Measurements from ENCODE around the gene CCDC91. TPM values are rescaled to one million over a fixed set of nuclear protein-coding genes. Genes with fewer than 3 reads are reported as not detected.

CCDC91 gene
- total RNA-seq, 2 donors from 2014 or later: 21.4 to 27.4 TPM

DNA sequence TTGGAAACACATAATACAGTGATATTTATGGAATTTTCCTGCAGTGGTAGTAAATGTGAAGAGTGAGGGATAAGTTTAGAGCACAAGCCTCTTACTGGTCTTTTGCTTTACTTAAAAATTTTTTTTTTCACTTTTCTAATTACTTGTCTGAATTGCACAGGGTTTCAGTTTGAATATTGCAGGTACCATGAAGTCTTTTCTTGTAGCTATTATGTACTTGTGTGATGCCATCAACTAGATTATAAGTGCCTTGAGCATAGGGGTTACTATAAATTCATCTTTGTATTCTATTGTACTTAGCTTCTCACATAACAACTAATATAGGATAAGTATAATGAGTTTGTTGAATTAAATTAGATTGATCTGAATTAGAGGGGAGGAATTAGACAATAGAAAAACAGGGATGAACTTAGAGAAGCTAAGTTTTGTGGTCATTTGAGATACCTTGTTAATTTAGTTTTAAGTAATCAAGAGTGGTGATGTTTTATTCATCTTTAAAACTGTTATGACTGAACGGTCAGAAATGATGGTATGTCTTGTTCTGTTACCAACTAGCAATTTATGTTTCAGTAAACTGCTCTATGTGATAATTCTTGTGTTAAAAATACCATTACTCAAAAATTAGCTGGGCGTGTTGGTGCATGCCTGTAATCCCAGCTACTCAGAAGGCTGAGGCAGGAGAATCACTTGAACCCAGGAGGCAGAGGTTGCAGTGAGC, 42.1 kb downstream of the CCDC91 start:
- H3K4me3 Mint-ChIP-seq: no peak overlapping the region
- no peaks in the 10 kb centered on the region for H3K9me3 Mint-ChIP-seq
- peaks cover 2% of the 10 kb centered on the region for H3K36me3 Mint-ChIP-seq (ENCODE audit: low read depth)
- H3K27me3 Mint-ChIP-seq: no peaks in the 10 kb centered on the region
- peaks cover 10% of the 10 kb centered on the region for H3K4me1 Mint-ChIP-seq
- ATAC-seq (replicated peaks): peak; percentile 77
- H3K27ac Mint-ChIP-seq: no peak overlapping the region

DNA sequence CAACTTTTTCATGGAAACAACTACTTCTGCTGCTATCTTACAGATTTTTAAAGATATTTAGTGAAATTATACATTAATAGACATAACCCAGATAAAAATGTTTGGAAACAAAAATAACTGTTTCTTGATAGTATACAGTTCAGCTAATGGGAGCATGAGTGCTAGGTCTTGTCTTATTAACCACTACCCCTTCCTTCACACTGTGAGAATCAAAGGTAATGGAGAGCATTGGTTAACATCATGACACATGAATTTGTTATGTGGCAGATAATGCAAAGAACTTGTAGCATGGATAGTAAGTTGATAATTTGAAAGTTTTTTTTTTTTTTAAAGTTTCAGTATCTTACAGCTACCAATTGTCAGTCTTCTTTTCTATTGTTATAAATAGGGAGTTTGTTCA, 44.2 kb downstream of the CCDC91 start:
- Mint-ChIP-seq H3K27me3 (no peaks in the 10 kb centered on the region), H3K4me1 (peaks cover 10% of the 10 kb centered on the region), H3K27ac (no peak overlapping the region), H3K36me3 (ENCODE audit: low read depth) (no peaks in the 10 kb centered on the region), H3K9me3 (no peaks in the 10 kb centered on the region), H3K4me3 (no peak overlapping the region)
- no peak for ATAC-seq (replicated peaks)

DNA sequence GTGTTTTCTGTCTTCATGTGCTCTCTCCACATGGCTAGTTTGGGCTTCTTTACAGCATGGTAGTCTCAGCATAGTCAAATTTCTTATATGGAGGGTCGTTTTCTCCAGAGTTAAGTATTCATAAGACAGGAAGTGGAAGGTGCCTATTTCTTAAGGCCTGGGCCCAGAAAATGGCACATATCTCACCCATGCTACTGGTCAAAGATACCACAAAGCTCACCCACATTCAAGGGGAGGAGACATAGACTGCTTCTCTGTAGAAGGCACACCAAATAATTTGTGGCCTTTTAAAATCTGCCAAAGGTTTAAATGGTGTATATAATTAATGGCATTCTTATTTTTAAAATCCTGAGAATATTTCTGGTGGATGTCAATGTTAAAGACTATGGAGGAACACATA, 44.8 kb downstream of the CCDC91 start:
- Mint-ChIP-seq H3K4me3 (no peak overlapping the region), H3K27me3 (no peaks in the 10 kb centered on the region), H3K9me3 (no peaks in the 10 kb centered on the region), H3K4me1 (peaks cover 10% of the 10 kb centered on the region), H3K36me3 (ENCODE audit: low read depth) (no peaks in the 10 kb centered on the region), H3K27ac (no peak overlapping the region)
- ATAC-seq (replicated peaks): peak; percentile 23

DNA sequence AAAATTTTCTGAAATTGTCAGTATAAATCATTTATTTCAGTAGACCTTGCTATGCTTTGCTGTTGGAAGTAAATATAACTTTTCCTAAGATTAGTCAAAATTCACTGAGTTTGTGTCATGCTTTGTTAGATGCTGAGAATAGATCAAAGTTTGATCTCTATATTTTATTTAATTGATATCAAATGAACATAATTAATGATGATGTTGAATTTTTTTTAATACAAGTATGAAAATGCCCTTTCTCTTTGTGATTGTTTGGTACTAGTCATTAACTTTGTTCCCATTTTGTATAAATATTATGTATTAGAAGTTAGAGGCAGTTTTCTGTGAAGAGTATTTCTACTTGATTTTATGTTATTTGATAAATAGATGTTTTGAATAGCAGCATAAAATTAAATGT, 45.7 kb downstream of the CCDC91 start:
- no peak for ATAC-seq (replicated peaks)
- no peaks in the 10 kb centered on the region for H3K27me3 Mint-ChIP-seq
- H3K9me3 Mint-ChIP-seq: no peaks in the 10 kb centered on the region
- H3K36me3 Mint-ChIP-seq (ENCODE audit: low read depth): no peaks in the 10 kb centered on the region
- peaks cover 10% of the 10 kb centered on the region for H3K4me1 Mint-ChIP-seq
- H3K27ac Mint-ChIP-seq: no peak overlapping the region
- no peak overlapping the region for H3K4me3 Mint-ChIP-seq

DNA sequence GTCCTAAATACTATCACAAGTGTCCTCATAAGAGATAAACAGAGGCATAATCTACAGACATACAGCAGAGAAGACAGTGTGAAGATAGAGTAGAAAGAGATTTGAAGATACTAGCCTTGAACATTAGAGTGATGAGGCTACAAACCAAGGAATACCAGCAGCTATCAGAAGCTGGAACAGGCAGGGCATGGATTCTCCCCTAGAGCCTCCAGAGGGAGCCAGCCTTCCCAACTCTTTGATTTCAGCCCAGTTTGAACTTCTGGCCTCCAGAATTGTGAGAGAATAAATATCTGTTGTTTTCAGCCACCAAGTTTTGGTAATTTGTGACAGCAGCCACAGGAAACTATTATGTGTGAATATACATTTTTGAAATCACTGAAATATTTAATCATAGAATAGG, 47.2 kb downstream of the CCDC91 start:
- no peak for ATAC-seq (replicated peaks)
- no peaks in the 10 kb centered on the region for H3K9me3 Mint-ChIP-seq
- H3K27ac Mint-ChIP-seq: no peak overlapping the region
- no peaks in the 10 kb centered on the region for H3K27me3 Mint-ChIP-seq
- H3K4me3 Mint-ChIP-seq: no peak overlapping the region
- H3K36me3 Mint-ChIP-seq (ENCODE audit: low read depth): no peaks in the 10 kb centered on the region
- H3K4me1 Mint-ChIP-seq: peaks cover 16% of the 10 kb centered on the region

DNA sequence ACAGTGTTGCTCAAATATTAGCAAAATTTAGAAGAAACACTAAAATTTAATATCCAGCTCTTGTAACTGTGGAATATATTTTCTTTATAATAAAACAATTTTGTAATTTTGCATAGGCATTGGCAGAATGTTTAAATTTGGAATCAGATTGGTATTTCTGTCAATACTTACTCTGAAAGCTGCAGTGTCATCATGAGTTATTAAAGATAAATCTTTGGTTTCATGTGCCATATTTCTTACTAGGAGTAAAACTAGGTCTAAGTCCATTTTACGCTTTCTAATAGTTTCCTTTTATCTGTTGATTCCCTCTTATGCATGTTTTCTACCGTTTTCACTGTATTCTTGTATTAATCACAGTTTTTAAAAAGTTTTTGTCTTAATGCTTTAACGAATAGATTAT, 49.7 kb downstream of the CCDC91 start:
- no peaks in the 10 kb centered on the region for H3K9me3 Mint-ChIP-seq
- no peak for ATAC-seq (replicated peaks)
- H3K36me3 Mint-ChIP-seq (ENCODE audit: low read depth): no peaks in the 10 kb centered on the region
- H3K4me1 Mint-ChIP-seq: peaks cover 12% of the 10 kb centered on the region
- H3K4me3 Mint-ChIP-seq: no peak overlapping the region
- no peaks in the 10 kb centered on the region for H3K27me3 Mint-ChIP-seq
- H3K27ac Mint-ChIP-seq: no peak overlapping the region

DNA sequence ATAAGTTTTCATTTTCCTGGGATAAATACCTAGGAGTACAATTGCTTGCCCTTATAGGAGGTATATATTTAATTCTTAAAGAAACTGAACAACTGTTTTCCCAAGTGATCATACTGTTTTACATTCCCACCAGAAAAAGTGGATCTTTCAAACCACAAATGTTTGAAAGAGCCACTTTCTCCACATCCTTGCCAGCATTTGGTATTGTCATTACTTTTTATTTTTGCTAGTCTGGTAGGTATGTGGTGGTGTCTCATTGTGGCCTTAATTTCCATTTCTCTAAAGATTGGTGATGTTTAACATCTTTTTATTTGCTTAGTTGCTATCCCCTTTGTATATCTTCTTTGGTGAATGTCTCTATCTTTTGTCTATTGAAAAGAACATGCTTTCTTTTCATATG, 50.6 kb downstream of the CCDC91 start:
- no peaks in the 10 kb centered on the region for H3K9me3 Mint-ChIP-seq
- H3K27ac Mint-ChIP-seq: no peak overlapping the region
- no peak overlapping the region for H3K4me3 Mint-ChIP-seq
- H3K4me1 Mint-ChIP-seq: peaks cover 11% of the 10 kb centered on the region
- no peaks in the 10 kb centered on the region for H3K27me3 Mint-ChIP-seq
- ATAC-seq (replicated peaks): no peak
- H3K36me3 Mint-ChIP-seq (ENCODE audit: low read depth): no peaks in the 10 kb centered on the region

DNA sequence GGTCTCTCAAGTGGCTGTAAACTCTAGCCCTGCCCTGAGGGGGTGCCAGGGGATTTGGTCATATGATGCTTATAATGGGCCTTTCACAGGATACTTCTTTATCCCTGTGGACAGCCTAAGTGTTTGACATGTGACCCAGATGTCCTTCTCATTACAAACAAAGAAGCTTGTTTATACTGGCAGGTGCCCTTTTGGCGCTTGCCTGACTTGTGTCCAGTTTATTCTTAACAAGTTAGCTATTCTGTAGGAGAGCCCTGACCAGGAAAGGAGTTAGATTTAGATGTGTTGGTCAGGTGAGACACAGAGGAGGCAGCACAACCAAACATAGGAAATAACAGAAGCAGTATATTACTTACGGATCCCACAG, 51.9 kb downstream of the CCDC91 start:
- peaks cover 5% of the 10 kb centered on the region for H3K9me3 Mint-ChIP-seq
- peaks cover 16% of the 10 kb centered on the region for H3K4me1 Mint-ChIP-seq
- H3K4me3 Mint-ChIP-seq: no peak overlapping the region
- no peaks in the 10 kb centered on the region for H3K27me3 Mint-ChIP-seq
- no peak for ATAC-seq (replicated peaks)
- H3K27ac Mint-ChIP-seq: no peak overlapping the region
- H3K36me3 Mint-ChIP-seq (ENCODE audit: low read depth): no peaks in the 10 kb centered on the region

DNA sequence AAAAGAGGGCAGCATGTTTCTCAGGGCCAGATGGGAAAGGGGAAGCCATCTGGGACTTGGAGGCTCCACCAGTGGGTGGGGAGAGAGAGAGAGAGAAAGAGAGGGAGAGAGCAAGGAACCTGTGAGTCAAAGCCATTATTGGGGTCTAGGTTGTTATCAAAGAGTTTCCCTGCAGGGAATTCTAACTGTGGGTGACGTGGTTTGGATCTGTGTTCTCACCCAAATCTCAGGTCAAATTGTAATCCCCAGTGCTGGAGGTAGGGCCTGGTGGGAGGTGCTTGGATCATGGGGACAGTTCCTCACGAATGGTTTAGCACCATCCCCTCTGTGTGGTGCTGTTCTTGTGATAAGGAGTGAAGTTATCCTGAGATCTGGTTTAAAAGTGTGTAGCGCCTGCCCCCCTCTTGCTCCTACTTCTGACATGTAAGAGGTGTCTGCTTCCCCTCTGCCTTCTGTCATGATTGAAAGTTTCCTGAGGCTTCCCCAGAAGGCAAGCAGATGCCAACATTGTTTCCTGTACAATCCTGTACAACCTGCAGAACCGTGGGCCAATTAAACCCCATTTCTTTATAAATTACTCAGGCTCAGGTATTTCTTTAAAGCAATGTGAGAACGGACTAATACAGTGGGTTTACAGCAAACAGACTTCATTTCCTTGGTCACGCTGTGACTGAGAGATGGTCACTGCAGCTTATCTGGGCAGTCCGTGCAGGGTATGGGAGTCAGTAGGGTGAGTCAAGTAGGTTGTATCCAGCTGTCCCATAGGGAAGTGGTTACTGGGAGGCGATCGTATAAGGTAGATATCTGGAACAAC, 52.4 kb downstream of the CCDC91 start:
- H3K4me1 Mint-ChIP-seq: peaks cover 21% of the 10 kb centered on the region
- H3K27ac Mint-ChIP-seq: no peak overlapping the region
- no peak overlapping the region for H3K4me3 Mint-ChIP-seq
- peak; percentile 19 for ATAC-seq (replicated peaks)
- peaks cover 5% of the 10 kb centered on the region for H3K9me3 Mint-ChIP-seq
- no peaks in the 10 kb centered on the region for H3K36me3 Mint-ChIP-seq (ENCODE audit: low read depth)
- H3K27me3 Mint-ChIP-seq: no peaks in the 10 kb centered on the region

DNA sequence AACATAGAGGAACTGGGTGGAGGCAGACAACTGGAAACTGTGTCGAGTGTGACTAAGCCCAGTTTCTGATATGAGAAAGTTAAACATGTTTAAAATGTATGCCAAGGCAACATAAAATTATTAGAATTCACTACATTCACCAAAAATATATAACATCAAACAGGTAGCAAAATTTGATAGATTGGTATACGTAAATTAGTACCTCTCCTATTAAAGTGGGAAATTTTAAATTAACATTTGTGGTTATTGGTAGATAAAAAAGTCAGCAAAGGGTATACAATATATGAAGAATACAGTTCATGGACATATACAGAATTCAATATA, 53.0 kb downstream of the CCDC91 start:
- Mint-ChIP-seq H3K4me1 (peaks cover 27% of the 10 kb centered on the region), H3K27ac (no peak overlapping the region), H3K4me3 (no peak overlapping the region), H3K36me3 (ENCODE audit: low read depth) (no peaks in the 10 kb centered on the region), H3K27me3 (no peaks in the 10 kb centered on the region), H3K9me3 (peaks cover 5% of the 10 kb centered on the region)
- ATAC-seq (replicated peaks): no peak

DNA sequence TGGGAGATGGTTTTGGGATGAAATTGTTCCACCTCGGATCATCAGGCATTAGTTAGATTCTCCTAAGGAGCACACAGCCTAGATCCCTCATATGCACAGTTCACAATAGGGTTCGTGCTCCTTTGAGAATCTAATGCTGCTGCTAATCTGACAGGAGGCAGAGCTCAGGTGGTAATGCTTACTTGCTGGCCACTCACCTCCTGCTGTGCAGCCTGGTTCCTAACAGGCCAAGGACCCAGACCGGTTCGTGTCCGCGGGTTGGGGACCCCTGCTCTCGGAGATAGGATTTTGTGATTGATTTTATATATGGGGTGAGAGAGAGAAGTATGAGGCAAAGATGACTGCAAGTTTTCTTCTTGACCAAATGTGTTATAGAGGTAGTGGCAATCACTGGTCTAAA, 57.5 kb downstream of the CCDC91 start:
- H3K27me3 Mint-ChIP-seq: no peaks in the 10 kb centered on the region
- H3K9me3 Mint-ChIP-seq: peaks cover 5% of the 10 kb centered on the region
- no peak for ATAC-seq (replicated peaks)
- H3K4me3 Mint-ChIP-seq: peak overlapping the region; percentile 51
- no peaks in the 10 kb centered on the region for H3K36me3 Mint-ChIP-seq (ENCODE audit: low read depth)
- H3K4me1 Mint-ChIP-seq: peaks cover 59% of the 10 kb centered on the region
- no peak overlapping the region for H3K27ac Mint-ChIP-seq

DNA sequence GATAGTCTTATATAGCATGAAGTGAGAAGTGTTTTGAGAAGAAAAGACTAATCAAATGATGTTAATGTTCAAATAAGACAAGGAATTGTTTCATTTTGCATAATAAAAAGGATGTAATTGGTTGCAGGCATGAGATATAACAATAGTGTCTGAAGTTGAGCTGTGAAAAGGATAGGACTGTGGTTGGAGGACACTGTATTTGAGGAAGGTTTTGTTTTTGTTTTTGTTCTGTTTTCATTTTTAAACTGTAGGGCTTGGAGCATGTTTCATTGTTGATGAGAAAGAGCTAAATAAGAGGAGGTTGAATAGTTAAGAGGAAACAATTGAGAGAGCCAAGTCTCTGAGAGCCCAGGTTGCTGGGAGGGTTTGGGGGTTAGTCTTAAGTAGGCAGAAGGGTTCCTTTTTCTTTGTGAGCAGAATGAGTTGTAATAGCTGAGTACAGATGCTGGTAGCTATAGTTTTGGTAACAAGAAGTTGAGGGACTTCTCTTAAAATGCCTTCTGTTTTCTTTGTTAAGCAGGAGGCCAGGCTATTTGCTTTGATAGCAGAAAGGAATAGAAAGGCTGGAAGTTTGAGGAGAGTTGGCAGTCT, 58.4 kb downstream of the CCDC91 start:
- H3K27ac Mint-ChIP-seq: peak overlapping the region; percentile 22
- H3K4me1 Mint-ChIP-seq: peaks cover 64% of the 10 kb centered on the region
- H3K4me3 Mint-ChIP-seq: peak overlapping the region; percentile 51

DNA sequence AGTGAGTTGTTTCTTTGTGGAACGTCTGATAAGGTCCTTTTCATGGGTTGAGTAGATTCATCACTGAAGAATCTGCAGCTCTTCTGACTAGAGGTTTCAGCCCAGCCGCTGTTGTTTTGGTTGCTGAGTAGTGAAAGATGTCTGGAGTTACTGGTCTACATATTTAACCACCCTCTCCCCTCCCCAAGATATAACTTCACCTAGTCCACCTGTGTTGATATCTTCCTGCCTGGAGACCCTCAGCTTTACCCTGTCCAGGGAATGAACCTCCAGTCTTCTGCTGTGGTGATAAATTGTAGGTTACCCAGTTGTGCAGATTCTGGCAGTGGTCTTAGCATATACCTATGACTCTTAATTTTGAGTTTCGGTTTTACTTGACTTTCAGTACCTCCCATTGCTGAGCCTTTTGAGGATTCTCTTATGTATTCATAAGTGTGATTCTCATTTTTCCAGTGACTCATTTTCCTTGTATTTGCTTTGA, 62.9 kb downstream of the CCDC91 start:
- Mint-ChIP-seq H3K4me1 (peaks cover 50% of the 10 kb centered on the region), H3K9me3 (no peaks in the 10 kb centered on the region), H3K27ac (peak overlapping the region; percentile 92), H3K36me3 (ENCODE audit: low read depth) (no peaks in the 10 kb centered on the region), H3K27me3 (no peaks in the 10 kb centered on the region), H3K4me3 (peak overlapping the region; percentile 59)
- peak; percentile 95 for ATAC-seq (replicated peaks)

More for the DNA sequence above, 58.4 kb downstream of the CCDC91 start:
- H3K36me3 Mint-ChIP-seq (ENCODE audit: low read depth): no peaks in the 10 kb centered on the region
- no peak for ATAC-seq (replicated peaks)
- no peaks in the 10 kb centered on the region for H3K27me3 Mint-ChIP-seq
- H3K9me3 Mint-ChIP-seq: peaks cover 5% of the 10 kb centered on the region

DNA sequence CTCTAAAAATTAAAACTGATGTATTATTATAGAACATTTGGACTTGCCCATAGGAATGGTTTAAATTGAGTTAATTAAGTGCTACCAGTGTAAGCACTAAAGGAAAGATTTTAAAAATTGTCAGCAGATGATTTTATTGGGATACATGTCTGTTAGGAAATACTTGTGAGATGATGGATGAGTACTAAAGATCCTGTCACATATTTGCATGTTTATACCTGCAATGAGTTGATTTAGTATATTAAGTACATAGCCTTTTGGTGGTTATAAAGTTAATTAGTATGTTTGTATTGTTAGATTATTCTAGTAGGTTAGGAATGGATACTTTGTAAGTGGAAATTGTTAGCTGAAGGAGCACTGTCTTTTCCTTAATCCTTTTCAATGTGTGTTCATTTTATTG, 67.2 kb downstream of the CCDC91 start:
- peaks cover 14% of the 10 kb centered on the region for H3K4me1 Mint-ChIP-seq
- H3K4me3 Mint-ChIP-seq: no peak overlapping the region
- H3K9me3 Mint-ChIP-seq: no peaks in the 10 kb centered on the region
- no peak overlapping the region for H3K27ac Mint-ChIP-seq
- H3K36me3 Mint-ChIP-seq (ENCODE audit: low read depth): peaks cover 31% of the 10 kb centered on the region
- no peak for ATAC-seq (replicated peaks)
- H3K27me3 Mint-ChIP-seq: no peaks in the 10 kb centered on the region

DNA sequence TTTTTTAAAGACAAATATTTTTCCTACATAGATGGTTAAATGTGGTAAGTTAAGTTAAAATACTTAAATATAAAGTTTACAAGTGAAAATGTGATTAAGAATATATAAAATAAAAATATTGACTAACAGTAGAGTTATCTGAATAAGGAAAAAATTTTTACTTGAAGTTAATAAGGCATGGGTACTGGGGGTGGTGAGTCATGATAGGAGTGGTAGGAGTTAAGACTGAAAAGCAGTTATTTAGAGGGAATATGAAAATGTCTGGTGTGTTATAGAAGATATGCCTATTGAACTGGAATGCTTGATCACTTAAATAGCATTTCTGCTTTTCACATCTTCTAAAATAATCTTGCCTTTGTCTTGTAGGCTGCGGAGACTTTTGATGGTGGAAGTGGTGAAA, 68.7 kb downstream of the CCDC91 start:
- Mint-ChIP-seq H3K27me3 (no peaks in the 10 kb centered on the region), H3K27ac (no peak overlapping the region), H3K9me3 (no peaks in the 10 kb centered on the region), H3K36me3 (ENCODE audit: low read depth) (peaks cover 31% of the 10 kb centered on the region), H3K4me1 (no peaks in the 10 kb centered on the region), H3K4me3 (no peak overlapping the region)
- ATAC-seq (replicated peaks): no peak
